ENCODE measurements around the gene DIDO1.
A peak's percentile ranks its signal among the peaks of the same experiment; 100 is the strongest.
"Not testable (repeated sequence)": the region's sequence is repeated elsewhere in the genome, so short reads cannot be mapped to it uniquely, and the experiment has no call there.

The DIDO1 gene

GRCh38 chr20:62876902-62877816, 49.1 kb downstream of the DIDO1 start:
- Histone ChIP-seq H3K9ac (ENCODE audit: low read length) (no peak overlapping the region), H3K4me1 (ENCODE audit: control insufficient read depth, insufficient read depth, low read length) (peaks cover 15% of the 10 kb centered on the region), H3K27me3 (ENCODE audit: control insufficient read depth, insufficient read depth, low read length) (no peaks in the 10 kb centered on the region), H3K4me3 (ENCODE audit: low read length) (no peak overlapping the region), H3K27ac (ENCODE audit: low read depth, low read length) (peak overlapping the region; percentile 84), H3K36me3 (ENCODE audit: control insufficient read depth, insufficient read depth, low read length) (peaks cover 8% of the 10 kb centered on the region)

GRCh38 chr20:62876501-62876901, 49.8 kb downstream of the DIDO1 start:
- Histone ChIP-seq H3K27ac (ENCODE audit: low read depth, low read length) (peak overlapping the region; percentile 84), H3K4me3 (ENCODE audit: low read length) (no peak overlapping the region), H3K27me3 (ENCODE audit: control insufficient read depth, insufficient read depth, low read length) (no peaks in the 10 kb centered on the region), H3K36me3 (ENCODE audit: control insufficient read depth, insufficient read depth, low read length) (peaks cover 5% of the 10 kb centered on the region), H3K4me1 (ENCODE audit: control insufficient read depth, insufficient read depth, low read length) (peaks cover 15% of the 10 kb centered on the region), H3K9ac (ENCODE audit: low read length) (no peak overlapping the region)

- Histone ChIP-seq H3K4me1 (ENCODE audit: control insufficient read depth, insufficient read depth, low read length) (peaks cover 15% of the 10 kb centered on the region), H3K27ac (ENCODE audit: low read depth, low read length) (peak overlapping the region; percentile 84), H3K9ac (ENCODE audit: low read length) (no peak overlapping the region), H3K4me3 (ENCODE audit: low read length) (peak overlapping the region; percentile 36), H3K36me3 (ENCODE audit: control insufficient read depth, insufficient read depth, low read length) (no peaks in the 10 kb centered on the region), H3K27me3 (ENCODE audit: control insufficient read depth, insufficient read depth, low read length) (no peaks in the 10 kb centered on the region)
These were observed 50.6 kb downstream of the DIDO1 start for GRCh38 chr20:62875419-62876361.

DNA sequence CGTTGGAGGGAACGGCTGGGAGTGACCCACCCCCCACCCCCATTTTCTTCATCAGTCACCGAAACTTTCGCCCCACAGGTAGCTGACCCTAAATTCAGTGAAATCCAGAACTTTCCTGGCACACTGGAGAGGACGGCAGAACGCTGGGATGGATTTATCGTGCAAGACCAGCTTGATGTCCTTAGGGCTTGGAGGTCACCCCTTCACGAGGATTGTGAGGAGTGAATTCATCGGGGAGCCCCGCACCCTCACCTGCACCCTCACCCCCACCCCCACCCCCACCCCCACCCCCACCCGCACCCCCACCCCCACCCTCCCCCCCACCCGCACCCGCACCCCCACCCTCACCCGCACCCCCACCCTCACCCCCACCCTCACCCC, 51.4 kb downstream of the DIDO1 start:
- H3K36me3 ChIP-seq (ENCODE audit: control insufficient read depth, insufficient read depth, low read length) = no peaks in the 10 kb centered on the region
- H3K9ac ChIP-seq (ENCODE audit: low read length) = no peak overlapping the region
- no peak overlapping the region for H3K27ac ChIP-seq (ENCODE audit: low read depth, low read length)
- H3K4me3 ChIP-seq (ENCODE audit: low read length) = no peak overlapping the region
- H3K27me3 ChIP-seq (ENCODE audit: control insufficient read depth, insufficient read depth, low read length) = no peaks in the 10 kb centered on the region
- H3K4me1 ChIP-seq (ENCODE audit: control insufficient read depth, insufficient read depth, low read length) = peaks cover 15% of the 10 kb centered on the region

DNA sequence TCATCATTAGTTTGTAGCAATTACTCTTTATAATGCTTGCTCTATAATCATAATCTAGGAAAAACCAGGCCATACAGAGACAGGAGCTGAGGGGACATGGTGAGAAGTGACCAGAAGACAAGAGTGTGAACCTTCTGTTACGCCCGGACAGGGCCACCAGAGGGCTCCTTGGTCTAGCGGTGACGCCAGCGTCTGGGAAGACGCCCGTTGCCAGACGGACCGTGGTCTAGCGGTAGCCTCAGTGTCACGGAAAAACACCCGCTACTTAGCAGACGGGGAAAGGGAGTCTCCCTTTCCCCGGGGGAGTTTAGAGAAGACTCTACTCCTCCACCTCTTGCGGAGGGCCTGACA, 52.6 kb downstream of the DIDO1 start:
- not testable (repeated sequence) for H3K9ac ChIP-seq (ENCODE audit: low read length); H3K27ac ChIP-seq (ENCODE audit: low read depth, low read length); H3K4me3 ChIP-seq (ENCODE audit: low read length); H3K36me3 ChIP-seq (ENCODE audit: control insufficient read depth, insufficient read depth, low read length); H3K27me3 ChIP-seq (ENCODE audit: control insufficient read depth, insufficient read depth, low read length)
- H3K4me1 ChIP-seq (ENCODE audit: control insufficient read depth, insufficient read depth, low read length) = peaks cover 15% of the 10 kb centered on the region

DNA sequence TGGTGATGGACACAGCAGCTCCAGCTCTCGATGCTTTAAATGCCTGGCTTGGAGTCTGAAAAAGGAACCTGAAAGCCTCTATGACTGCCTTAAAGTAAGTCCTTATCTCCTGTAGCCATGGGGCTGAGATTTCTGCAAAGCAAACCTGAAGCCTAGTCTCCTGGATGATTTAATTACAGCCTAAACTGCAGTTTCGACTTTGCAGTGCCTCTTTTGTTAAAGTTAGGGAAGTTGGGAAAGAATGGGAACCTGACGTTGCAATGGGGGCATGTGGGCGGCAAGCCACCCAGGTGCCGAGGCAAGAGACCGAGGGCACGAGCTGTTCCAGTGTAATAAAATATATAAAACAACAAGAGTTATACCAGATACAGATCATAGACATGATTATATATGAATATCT, 53.0 kb downstream of the DIDO1 start:
- Histone ChIP-seq H3K36me3 (ENCODE audit: control insufficient read depth, insufficient read depth, low read length) (no peaks in the 10 kb centered on the region), H3K9ac (ENCODE audit: low read length) (no peak overlapping the region), H3K27me3 (ENCODE audit: control insufficient read depth, insufficient read depth, low read length) (no peaks in the 10 kb centered on the region), H3K4me3 (ENCODE audit: low read length) (no peak overlapping the region), H3K4me1 (ENCODE audit: control insufficient read depth, insufficient read depth, low read length) (peaks cover 15% of the 10 kb centered on the region), H3K27ac (ENCODE audit: low read depth, low read length) (no peak overlapping the region)

DNA sequence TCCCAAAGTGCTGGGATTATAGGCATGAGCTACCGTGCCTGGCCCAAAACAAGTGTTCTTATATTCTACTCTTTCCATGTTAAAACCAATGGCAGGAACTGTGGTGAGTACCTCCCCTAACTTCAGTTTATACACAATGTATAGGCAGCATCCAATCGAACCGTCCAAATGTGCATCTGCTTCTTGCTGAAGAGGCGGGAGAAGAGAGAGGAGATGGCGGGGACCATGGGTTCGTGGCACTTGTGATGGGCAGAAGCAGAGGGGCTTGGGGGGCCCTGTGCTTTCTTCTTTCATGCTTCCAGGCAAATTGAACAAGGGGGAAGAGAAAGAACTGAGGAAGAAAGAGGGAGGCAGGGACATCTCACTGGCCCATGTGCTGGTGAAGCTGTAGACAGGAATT, 53.4 kb downstream of the DIDO1 start:
- no peak overlapping the region for H3K27ac ChIP-seq (ENCODE audit: low read depth, low read length)

DNA sequence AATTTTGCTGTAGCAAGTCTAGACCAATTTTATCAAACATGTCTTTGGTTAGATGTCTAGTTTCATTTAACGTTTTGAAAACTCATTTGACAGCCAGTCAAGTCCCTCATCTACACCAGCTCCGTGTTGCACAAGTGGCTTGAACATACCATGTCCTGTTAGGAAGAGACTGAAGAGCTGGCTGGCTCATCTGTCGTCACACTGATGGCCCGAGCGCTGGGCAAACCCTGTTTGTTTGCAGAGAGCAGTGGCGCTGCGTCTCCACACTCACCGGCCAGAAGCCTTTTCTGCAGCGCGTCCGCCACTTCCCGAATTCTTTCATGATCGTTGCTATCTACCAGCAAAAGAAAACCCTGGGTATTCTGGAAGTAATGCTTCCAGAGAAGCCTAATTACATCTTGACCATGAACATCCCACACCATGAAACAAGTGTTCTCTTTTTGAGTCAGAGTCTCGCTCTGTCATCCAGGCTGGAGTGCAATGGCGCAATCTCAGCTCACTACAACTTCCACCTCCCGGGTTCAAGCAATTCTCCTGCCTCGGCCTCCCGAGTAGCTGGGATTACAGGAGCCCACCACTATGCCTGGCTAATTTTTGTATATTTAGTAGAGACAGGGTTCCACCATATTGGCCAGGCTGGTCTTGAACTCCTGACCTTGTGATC, 54.0 kb downstream of the DIDO1 start:
- no peak overlapping the region for H3K4me3 ChIP-seq (ENCODE audit: low read length)

More for the DNA sequence above, 53.4 kb downstream of the DIDO1 start:
- Histone ChIP-seq H3K4me1 (ENCODE audit: control insufficient read depth, insufficient read depth, low read length) (peaks cover 15% of the 10 kb centered on the region), H3K36me3 (ENCODE audit: control insufficient read depth, insufficient read depth, low read length) (no peaks in the 10 kb centered on the region), H3K4me3 (ENCODE audit: low read length) (no peak overlapping the region), H3K27me3 (ENCODE audit: control insufficient read depth, insufficient read depth, low read length) (no peaks in the 10 kb centered on the region), H3K9ac (ENCODE audit: low read length) (no peak overlapping the region)

GRCh38 chr20:62864207-62864606, 62.1 kb downstream of the DIDO1 start:
- H3K27me3 ChIP-seq (ENCODE audit: control insufficient read depth, insufficient read depth, low read length) = no peaks in the 10 kb centered on the region
- H3K4me3 ChIP-seq (ENCODE audit: low read length) = no peak overlapping the region
- H3K36me3 ChIP-seq (ENCODE audit: control insufficient read depth, insufficient read depth, low read length) = no peaks in the 10 kb centered on the region
- H3K9ac ChIP-seq (ENCODE audit: low read length) = no peak overlapping the region
- H3K4me1 ChIP-seq (ENCODE audit: control insufficient read depth, insufficient read depth, low read length) = peaks cover 7% of the 10 kb centered on the region
- no peak overlapping the region for H3K27ac ChIP-seq (ENCODE audit: low read depth, low read length)

More for the DNA sequence above, 54.0 kb downstream of the DIDO1 start:
- no peak overlapping the region for H3K27ac ChIP-seq (ENCODE audit: low read depth, low read length)
- no peak overlapping the region for H3K9ac ChIP-seq (ENCODE audit: low read length)
- H3K36me3 ChIP-seq (ENCODE audit: control insufficient read depth, insufficient read depth, low read length) = no peaks in the 10 kb centered on the region
- H3K27me3 ChIP-seq (ENCODE audit: control insufficient read depth, insufficient read depth, low read length) = no peaks in the 10 kb centered on the region
- H3K4me1 ChIP-seq (ENCODE audit: control insufficient read depth, insufficient read depth, low read length) = peaks cover 14% of the 10 kb centered on the region

DNA sequence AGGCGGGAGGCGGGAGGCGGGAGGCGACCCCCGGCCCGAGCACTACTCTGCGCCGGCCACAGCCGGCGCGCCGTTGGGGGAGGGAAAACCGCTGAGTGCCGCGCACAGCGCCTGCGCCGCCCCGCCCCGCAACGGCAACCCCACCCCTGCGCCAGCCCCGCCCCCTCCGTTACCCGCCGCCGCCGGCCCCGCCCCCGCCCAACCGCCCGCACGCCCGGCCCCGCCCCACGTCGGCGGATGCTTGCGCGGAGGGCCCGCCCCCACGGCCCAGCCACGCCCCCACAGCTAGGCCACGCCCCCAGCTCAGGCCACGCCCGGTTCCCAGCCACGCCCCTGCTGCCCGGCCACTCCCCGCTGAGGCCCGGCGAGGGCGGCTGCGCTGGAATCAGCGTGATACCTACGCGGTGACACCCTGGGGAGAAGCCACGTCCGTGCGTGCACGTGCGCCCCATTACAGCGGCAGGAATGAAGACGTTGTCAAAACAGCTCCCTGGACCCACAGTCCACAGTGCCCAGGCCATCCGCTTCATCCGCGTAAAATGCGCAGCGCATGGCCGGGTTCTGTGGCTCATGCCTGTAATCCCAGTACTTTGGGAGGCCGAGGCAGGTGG, 64.5 kb downstream of the DIDO1 start, which contains the start of gene TCFL5:
TSS of gene TCFL5 (minus strand) at position 97 of the 611 bp plus-strand sequence. CDS start 152 bp downstream, outside the sequence.
- no peak within 1 kb of the TSS for H3K9ac ChIP-seq (ENCODE audit: low read length)

GRCh38 chr20:62860924-62861691, 65.2 kb downstream of the DIDO1 start:
- H3K27ac ChIP-seq (ENCODE audit: low read depth, low read length) = no peak overlapping the region
- H3K36me3 ChIP-seq (ENCODE audit: control insufficient read depth, insufficient read depth, low read length) = peaks cover 3% of the 10 kb centered on the region
- no peaks in the 10 kb centered on the region for H3K27me3 ChIP-seq (ENCODE audit: control insufficient read depth, insufficient read depth, low read length)
- H3K9ac ChIP-seq (ENCODE audit: low read length) = no peak overlapping the region
- H3K4me1 ChIP-seq (ENCODE audit: control insufficient read depth, insufficient read depth, low read length) = peaks cover 7% of the 10 kb centered on the region
- peak overlapping the region; percentile 71 for H3K4me3 ChIP-seq (ENCODE audit: low read length)

More for the DNA sequence above, 64.5 kb downstream of the DIDO1 start, which contains the start of gene TCFL5:
- Histone ChIP-seq H3K4me3 (ENCODE audit: low read length) (peak within 1 kb of the TSS; percentile 71), H3K36me3 (ENCODE audit: control insufficient read depth, insufficient read depth, low read length) (peaks cover under 1% of the 10 kb centered on the region), H3K27me3 (ENCODE audit: control insufficient read depth, insufficient read depth, low read length) (no peaks in the 10 kb centered on the region), H3K27ac (ENCODE audit: low read depth, low read length) (no peak within 1 kb of the TSS), H3K4me1 (ENCODE audit: control insufficient read depth, insufficient read depth, low read length) (peaks cover 7% of the 10 kb centered on the region)

Measured in rectal smooth muscle tissue (tissue), 1 donor.